CD4-positive, alpha-beta T cell treated with Interleukin-1 beta for 1 hour (primary cell): ENCODE measurements around the gene DST.

Experiments used
- DNase-seq, 2 donors: peaks; one replicate each; pipeline ENCODE4 v3.0.0-alpha.2; 2020 to 2022

The DST gene

DNA sequence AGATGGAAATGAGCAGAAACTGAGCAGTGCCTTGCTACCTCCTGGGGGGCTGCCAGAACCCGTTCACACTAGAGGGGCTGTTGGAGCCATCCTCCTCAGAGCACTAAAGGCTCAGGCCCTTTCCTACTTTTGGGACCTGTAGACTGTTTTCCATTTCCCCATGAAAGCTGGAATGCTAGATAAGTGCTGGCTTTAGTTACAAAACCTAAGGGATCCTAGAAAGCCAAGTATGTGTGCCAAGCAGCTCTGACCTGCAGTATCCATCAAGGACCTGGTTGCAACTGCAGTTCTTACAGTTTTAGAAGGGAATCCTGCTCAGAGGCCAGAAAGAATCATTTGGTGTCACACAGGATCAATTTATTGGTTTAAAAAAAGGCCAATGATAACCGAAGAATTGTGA lies 218.6 kb downstream of the DST start:
- no peak for DNase-seq

DNA sequence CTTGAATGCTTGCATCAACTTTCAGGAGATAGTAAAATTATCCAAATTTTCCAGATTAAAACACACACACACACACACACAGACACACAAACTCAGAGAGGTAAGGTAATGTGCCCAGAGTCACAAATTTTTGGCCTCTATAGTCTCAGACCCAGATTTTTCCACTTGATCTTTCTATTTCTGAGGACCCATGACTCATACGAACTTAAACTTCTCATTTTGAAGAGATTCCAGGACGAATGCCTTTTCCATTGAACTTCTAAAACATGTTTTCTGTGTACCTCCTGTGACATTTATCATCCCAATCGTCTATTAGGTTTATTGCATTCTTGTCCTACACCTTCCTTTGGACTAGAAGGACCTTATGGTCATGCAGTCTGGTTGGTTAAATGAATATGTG lies 222.4 kb downstream of the DST start:
- DNase-seq: no peak

DNA sequence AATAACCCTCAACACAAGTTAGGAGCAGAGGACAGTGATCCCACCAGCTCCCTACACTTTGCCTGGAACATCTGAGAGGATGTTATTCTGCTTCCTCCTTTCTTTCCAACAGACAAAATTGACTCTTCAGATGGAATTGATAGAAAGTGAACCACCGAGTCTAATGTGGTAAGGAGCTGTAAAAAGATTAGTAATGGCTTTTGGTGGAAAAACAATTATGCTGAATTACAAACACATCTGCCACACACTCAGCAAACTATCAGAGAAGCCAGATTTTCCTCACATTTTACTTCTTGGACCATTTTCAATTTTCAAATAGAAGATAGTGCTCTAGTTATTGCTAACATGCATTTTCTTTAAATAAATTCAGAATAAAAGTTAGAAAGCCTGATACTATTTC lies 223.5 kb downstream of the DST start:
- DNase-seq: no peak

DNA sequence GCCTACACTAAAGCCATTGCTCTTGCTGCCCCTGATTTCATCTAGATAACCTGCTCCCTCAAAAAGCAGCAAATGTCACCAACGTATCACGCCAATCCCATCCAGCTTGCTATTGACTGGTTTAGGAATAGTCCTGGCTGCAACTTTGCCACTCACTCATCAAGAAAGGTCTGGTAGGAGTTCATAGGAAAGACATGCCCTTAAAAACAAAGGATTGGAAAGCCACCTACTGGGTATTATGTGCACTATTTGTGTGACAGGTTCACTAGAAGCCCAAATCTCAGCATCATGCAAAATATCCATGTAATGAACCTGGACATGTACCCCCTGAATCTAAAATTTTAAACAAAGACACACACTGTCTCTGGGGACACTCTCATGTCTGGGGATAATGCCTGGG lies 224.9 kb downstream of the DST start:
- DNase-seq: no peak

DNA sequence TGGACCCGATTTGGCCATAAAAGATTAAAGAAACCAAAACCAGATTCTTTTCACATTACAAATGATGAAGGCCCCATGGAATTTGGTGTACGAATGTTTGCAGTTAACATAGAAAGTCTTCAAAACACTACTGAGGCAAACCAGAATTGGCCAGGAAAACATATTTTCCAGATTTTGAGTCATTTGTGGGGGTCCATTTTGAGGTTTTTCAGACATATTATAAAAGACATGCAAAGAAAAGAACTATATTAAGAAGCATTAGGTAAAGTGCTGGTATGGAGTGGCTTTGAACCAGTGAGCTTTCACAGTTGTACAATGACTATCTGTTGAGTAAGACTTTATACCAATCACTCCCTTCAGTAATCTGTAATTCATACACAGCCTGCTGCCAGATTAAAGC lies 226.4 kb downstream of the DST start:
- no peak for DNase-seq

DNA sequence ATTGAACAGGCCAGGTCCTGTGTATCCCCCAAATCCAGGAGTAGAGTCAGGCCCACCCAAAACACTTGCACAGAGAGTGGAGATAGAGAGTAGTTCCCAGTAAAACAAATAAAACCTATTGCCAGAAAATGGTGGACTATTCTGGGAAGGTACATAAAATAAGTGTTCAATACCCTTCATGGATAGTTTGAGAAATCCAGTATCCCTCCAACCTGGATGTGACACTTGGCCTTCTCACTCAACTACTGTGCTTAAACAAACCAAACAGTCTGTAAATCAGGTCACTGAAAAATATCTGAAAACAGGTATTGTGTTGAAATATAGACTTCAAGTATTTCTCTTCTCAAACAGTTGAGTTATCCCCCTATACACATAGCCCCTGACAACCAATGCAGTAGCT lies 233.7 kb downstream of the DST start:
- no peak for DNase-seq
